GM10266 (cell line): ENCODE results near the gene JARID2.

Experiments used
- DNase-seq: peaks from one replicate; pipeline ENCODE4 v3.0.0; 2012; ENCODE audit errors: extremely low spot score
- TF ChIP-seq, protein P1 (sequence below): IDR thresholded peaks from 2 replicates; pipeline ENCODE4 v1.5.1; 2012; ENCODE audit warnings: mild to moderate bottlenecking, low read depth; ENCODE audit not compliant: control insufficient read depth, insufficient read depth; ENCODE audit errors: missing control alignments

JARID2 gene

DNA sequence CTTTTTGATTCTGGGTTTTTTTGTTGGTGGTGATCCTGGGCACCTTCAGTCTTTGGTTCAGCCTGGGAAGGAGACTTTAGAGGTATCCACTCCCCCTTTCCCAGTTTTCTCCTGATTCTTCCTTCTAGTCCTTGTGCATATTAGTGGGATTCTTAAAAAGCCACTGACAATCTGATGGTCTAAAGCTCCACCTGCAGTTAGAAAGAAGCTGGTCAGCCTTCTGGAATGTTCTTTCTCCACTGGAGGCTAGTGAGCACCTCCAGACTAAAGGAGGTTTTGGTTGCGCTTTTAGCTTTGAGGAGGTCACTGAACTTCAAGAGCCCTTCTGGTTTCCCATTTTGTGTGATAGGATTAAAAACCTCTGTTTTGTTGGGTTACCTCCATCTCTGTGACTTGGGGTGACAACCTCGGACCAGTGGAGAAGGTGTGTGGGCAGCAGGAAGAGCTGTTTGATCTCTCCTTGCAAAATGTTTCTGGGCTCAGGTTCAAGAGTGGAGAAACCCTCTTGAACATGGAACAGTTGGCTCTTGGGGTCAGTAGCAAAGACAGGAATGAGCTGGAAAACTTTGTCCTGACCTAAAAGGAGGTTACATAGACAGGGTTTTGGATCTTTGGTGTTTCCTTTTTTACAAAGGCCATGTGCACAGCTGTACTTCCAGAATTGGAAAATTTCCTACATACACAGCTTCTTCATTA, 29.0 kb downstream of the JARID2 start:
- no peak for DNase-seq
- TF ChIP-seq, protein P1, sequence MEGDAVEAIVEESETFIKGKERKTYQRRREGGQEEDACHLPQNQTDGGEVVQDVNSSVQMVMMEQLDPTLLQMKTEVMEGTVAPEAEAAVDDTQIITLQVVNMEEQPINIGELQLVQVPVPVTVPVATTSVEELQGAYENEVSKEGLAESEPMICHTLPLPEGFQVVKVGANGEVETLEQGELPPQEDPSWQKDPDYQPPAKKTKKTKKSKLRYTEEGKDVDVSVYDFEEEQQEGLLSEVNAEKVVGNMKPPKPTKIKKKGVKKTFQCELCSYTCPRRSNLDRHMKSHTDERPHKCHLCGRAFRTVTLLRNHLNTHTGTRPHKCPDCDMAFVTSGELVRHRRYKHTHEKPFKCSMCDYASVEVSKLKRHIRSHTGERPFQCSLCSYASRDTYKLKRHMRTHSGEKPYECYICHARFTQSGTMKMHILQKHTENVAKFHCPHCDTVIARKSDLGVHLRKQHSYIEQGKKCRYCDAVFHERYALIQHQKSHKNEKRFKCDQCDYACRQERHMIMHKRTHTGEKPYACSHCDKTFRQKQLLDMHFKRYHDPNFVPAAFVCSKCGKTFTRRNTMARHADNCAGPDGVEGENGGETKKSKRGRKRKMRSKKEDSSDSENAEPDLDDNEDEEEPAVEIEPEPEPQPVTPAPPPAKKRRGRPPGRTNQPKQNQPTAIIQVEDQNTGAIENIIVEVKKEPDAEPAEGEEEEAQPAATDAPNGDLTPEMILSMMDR: no peak

DNA sequence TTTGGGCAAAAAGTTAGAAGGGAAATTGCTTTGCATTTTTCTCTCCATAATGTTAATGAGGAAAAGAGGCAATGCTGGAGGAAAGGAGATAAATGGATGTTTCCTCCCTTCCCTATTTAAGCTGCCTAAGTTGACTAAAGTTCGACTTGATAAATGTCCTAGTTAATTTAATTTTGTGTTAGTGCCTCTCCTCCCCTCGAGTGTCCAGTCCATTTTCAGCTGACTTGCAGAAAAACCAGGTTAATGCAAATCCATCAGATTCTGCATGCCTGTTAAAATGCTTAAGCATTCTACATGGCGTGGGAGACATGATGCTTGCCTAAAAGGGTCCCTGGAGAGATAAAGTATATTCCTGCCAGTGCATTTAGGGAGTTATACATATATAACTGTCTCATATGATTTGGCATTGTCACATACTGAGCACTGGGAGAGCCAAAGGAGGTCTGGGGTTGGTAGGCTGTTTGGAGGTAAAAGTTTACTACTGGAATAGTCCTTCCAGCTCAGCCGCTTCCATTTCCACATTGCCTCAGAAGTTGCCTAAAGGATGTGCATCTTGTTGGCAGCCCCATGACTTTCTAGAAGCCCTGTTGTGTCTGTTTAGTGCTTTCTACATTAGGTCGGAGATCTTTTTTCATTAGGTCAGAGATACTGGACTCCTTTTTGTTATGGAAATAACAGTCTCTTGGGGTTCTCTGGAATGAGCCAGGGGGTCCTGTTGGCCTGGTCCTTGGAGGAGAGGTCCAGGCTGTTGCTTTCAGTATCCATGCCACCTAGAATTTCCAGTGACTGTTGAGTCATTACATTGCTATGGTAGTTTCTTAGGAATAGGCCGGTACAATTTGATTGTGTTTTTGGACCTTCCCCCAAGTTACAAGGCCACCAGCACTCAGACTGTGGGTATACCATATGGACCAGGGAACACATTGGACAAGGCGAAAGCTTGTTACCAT, 30.4 kb downstream of the JARID2 start:
- DNase-seq: no peak
- TF ChIP-seq, protein P1: no peak

DNA sequence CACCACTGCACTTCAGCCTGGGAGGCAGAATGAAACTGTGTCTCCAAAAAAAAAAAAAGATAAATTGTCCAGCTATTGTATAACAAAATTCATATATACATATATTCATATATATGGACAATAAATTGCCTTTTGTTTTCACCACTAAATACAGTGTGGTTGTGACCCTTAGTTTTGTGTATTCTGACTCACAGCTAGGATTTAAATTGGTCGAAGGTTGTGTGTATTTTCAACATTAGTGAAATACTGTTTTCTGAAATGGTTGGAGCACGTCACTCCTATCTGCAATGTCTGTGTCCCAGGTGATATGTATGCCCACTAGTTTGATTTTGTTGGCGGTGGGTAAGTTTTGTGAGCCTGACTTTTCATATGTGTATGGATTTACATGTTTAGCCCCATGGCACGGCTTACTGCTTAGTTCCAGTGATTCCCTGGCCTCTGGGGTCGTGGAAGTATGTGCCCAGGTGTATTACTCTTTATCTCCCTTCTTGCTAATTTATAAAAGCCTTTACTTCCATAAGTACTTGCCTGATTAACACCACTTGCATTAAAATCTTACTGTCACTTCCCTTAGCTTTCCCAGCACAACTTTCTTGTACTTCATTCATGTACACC, 33.3 kb downstream of the JARID2 start:
- no peak for DNase-seq
- TF ChIP-seq, protein P1: no peak

DNA sequence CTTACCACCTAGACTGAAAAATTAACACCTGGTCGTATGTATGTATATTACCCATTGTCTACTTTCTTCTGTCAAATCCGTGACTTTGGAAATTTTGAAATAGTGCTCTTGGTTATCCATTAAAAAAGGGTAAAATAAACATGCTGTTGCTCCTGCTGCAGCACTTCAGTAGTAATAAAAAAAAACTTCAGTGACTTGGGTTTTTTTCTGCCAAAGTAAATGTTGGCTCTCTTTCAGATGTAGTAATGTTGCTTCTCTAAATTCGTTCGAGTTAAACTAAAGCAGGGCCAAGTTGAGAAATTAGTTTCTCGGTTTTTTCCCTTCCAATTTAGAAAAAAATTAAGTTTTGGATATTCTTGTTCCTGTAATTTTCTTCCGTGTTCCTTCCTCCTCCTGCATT, 34.2 kb downstream of the JARID2 start:
- DNase-seq: no peak
- TF ChIP-seq, protein P1: no peak

DNA sequence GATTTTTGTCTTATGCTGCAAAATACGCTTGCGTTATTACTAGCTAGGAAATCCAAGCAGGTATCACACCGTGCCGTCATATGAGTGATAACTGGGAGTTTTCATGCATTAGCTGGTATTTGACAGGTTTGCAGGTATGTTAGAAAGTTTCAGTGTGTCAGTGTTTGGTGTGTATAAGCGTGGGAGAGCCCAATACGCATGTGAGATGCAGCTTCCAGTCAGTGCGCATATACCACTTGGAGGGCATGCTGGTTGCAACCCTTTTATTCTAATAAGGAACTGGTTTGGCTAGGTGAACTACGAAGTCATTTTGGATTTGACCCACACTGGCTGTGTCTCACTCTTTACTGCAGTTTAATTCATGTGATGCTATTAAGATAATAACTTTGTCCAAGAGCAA, 35.1 kb downstream of the JARID2 start:
- DNase-seq: no peak
- TF ChIP-seq, protein P1: no peak

DNA sequence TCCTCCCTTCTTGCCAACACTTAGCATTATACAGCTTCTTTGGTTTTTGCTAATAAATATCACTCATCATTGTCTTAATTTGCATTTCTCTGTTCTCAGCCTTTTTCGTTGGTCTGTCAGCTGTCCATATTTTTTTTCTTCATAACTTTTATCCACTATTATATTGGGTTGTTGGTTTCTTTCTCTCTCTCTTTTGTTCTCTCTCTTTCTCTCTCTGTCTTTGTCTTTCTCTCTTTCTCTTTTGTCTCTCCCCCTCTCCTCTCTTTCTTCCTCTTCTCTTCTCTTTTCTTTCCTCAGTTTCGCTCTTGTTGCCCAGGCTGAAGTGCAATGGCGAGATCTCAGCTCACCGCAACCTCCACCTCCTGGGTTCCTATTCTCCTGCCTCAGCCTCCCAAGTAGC, 36.5 kb downstream of the JARID2 start:
- TF ChIP-seq, protein P1: no peak

More for the DNA sequence above, 36.5 kb downstream of the JARID2 start:
- no peak for DNase-seq
